ENCODE measurements around the gene DNAJB5.

Gene DNAJB5

GRCh38 chr9:34971146-34971811 lies 18.3 kb upstream of the DNAJB5 start:
- H3K4me3 ChIP-seq (ENCODE audit: low read depth, low read length), result no peak overlapping the region
- no peak for TF ChIP-seq CTCF (IDR thresholded peaks at IDR 0.05; ENCODE audit: insufficient read depth, low read depth, low read length, missing control alignments)
- no peak for DNase-seq (ENCODE audit: low read depth)

GRCh38 chr9:34974664-34975063 lies 14.9 kb upstream of the DNAJB5 start:
- DNase-seq (ENCODE audit: low read depth), result no peak
- no peak for TF ChIP-seq CTCF (IDR thresholded peaks at IDR 0.05; ENCODE audit: insufficient read depth, low read depth, low read length, missing control alignments)

GRCh38 chr9:34976441-34976840 lies 13.1 kb upstream of the DNAJB5 start:
- TF ChIP-seq CTCF (IDR thresholded peaks at IDR 0.05; ENCODE audit: insufficient read depth, low read depth, low read length, missing control alignments), result no peak
- no peak for DNase-seq (ENCODE audit: low read depth)
- H3K4me3 ChIP-seq (ENCODE audit: low read depth, low read length), result no peak overlapping the region

More at GRCh38 chr9:34974664-34975063, 14.9 kb upstream of the DNAJB5 start:
- H3K4me3 ChIP-seq (ENCODE audit: low read depth, low read length), result no peak overlapping the region

GRCh38 chr9:34976992-34977391 lies 12.6 kb upstream of the DNAJB5 start:
- DNase-seq (ENCODE audit: low read depth), result no peak
- TF ChIP-seq CTCF (IDR thresholded peaks at IDR 0.05; ENCODE audit: insufficient read depth, low read depth, low read length, missing control alignments), result no peak
- no peak overlapping the region for H3K4me3 ChIP-seq (ENCODE audit: low read depth, low read length)

- no peak overlapping the region for H3K4me3 ChIP-seq (ENCODE audit: low read depth, low read length)
- TF ChIP-seq CTCF (IDR thresholded peaks at IDR 0.05; ENCODE audit: insufficient read depth, low read depth, low read length, missing control alignments), result no peak
- DNase-seq (ENCODE audit: low read depth), result no peak
These were observed 9.3 kb upstream of the DNAJB5 start for GRCh38 chr9:34980181-34980761.

GRCh38 chr9:34982361-34982760 lies 7.2 kb upstream of the DNAJB5 start:
- no peak for DNase-seq (ENCODE audit: low read depth)

More at GRCh38 chr9:34982361-34982760, 7.2 kb upstream of the DNAJB5 start:
- no peak for TF ChIP-seq CTCF (IDR thresholded peaks at IDR 0.05; ENCODE audit: insufficient read depth, low read depth, low read length, missing control alignments)
- no peak overlapping the region for H3K4me3 ChIP-seq (ENCODE audit: low read depth, low read length)

Data from GM12865 (cell line).